ENCODE measurements around the gene USH2A. TPM values are rescaled to one million over a fixed set of nuclear protein-coding genes. Genes with fewer than 3 reads are reported as not detected.

The USH2A gene
- polyA plus RNA-seq, 3 donors, result not detected

DNA sequence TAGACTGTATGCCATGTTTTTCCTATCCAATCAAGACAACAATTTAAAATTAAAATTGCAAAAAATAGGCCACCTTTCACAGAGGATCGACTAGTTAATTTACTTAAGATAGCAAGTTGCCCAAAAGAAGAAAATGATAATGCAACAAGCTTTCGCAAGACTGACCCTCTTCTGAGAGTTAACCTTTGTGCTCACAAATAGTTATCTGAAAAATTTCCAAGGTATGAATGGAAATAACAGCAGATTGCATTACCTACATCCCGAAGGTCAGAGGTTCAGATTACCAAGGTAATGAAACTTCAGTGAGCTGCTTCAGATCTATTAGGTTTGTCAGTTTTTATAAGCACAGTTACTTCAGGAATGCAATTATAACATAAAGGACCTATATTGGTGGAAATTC, 558.2 kb downstream of the USH2A start:
- no peak overlapping the region for H3K9ac ChIP-seq (ENCODE audit: insufficient read depth, low read length, poor library complexity, severe bottlenecking)
- no CpG with 5 or more reads among the region's 3 CpGs for WGBS (ENCODE audit: insufficient coverage)
- TF ChIP-seq, protein P1, sequence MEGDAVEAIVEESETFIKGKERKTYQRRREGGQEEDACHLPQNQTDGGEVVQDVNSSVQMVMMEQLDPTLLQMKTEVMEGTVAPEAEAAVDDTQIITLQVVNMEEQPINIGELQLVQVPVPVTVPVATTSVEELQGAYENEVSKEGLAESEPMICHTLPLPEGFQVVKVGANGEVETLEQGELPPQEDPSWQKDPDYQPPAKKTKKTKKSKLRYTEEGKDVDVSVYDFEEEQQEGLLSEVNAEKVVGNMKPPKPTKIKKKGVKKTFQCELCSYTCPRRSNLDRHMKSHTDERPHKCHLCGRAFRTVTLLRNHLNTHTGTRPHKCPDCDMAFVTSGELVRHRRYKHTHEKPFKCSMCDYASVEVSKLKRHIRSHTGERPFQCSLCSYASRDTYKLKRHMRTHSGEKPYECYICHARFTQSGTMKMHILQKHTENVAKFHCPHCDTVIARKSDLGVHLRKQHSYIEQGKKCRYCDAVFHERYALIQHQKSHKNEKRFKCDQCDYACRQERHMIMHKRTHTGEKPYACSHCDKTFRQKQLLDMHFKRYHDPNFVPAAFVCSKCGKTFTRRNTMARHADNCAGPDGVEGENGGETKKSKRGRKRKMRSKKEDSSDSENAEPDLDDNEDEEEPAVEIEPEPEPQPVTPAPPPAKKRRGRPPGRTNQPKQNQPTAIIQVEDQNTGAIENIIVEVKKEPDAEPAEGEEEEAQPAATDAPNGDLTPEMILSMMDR (IDR thresholded peaks at IDR 0.05), result no peak
- no peaks in the 10 kb centered on the region for H3K36me3 Mint-ChIP-seq
- no peak overlapping the region for H3K4me3 Mint-ChIP-seq
- no peak overlapping the region for H3K4me2 ChIP-seq (replicated peaks; ENCODE audit: extremely low read depth, low read length, poor library complexity, severe bottlenecking)
- H3K27ac Mint-ChIP-seq, result no peak overlapping the region
- H3K4me3 ChIP-seq (replicated peaks in 1 of 3; ENCODE audit: low read depth in 2 of 3, low read length in 3 of 3), result no peak overlapping the region
- H3K79me2 ChIP-seq (ENCODE audit: insufficient read depth, low read length), result no peaks in the 10 kb centered on the region
- peaks cover 0 to 6% (median 0%) of the 10 kb centered on the region in 7 donors for H3K9me3 Mint-ChIP-seq
- H3K4me1 ChIP-seq (ENCODE audit: control insufficient read depth in 1 of 2, insufficient read depth in 2 of 2, low read length in 2 of 2), result no peaks in the 10 kb centered on the region
- no peaks in the 10 kb centered on the region for H3K27me3 ChIP-seq (ENCODE audit: control insufficient read depth in 2 of 2, insufficient read depth in 2 of 2, low read length in 2 of 2)
- no peak overlapping the region for H2AFZ ChIP-seq (ENCODE audit: insufficient read depth, low read depth, low read length, poor library complexity, severe bottlenecking)
- H3K9me3 ChIP-seq (replicated peaks in 1 of 2; ENCODE audit: control insufficient read depth in 1 of 2, insufficient read depth in 1 of 2, low read length in 2 of 2), result no peaks in the 10 kb centered on the region
- no peak for DNase-seq
- H4K20me1 ChIP-seq (ENCODE audit: insufficient read depth, low read length), result no peaks in the 10 kb centered on the region
- no peaks in the 10 kb centered on the region for H3K4me1 Mint-ChIP-seq
- H3K27ac ChIP-seq (ENCODE audit: low read depth in 1 of 2, low read length in 2 of 2), result no peak overlapping the region
- H3K36me3 ChIP-seq (replicated peaks in 1 of 2; ENCODE audit: control insufficient read depth in 1 of 2, insufficient read depth in 2 of 2, low read length in 2 of 2), result no peaks in the 10 kb centered on the region
- intact Hi-C loops (cut with micrococcal nuclease), result no loop called here
- H3K27me3 Mint-ChIP-seq (ENCODE audit: low read depth in 3 of 3), result no peaks in the 10 kb centered on the region

DNA sequence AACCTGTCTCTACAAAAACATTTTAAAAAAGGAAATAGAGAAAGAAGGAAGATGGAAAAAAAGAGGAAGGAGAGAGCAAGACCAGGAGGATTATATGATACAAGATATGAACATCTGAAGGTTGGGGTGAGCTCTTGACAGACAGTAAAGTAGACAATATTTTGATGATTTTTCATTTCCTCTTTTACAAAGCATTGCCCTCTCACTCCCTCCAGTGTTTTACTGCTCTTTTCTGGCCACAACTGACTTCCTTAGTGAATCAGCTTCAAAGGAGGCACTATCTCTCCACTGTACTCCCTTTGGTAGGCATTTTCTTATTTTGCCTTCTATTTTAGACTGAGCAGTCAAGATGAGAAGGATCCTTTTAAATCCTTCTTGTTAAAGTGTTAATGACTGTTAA, 559.5 kb downstream of the USH2A start:
- H3K9ac ChIP-seq (ENCODE audit: insufficient read depth, low read length, poor library complexity, severe bottlenecking), result no peak overlapping the region
- H2AFZ ChIP-seq (ENCODE audit: insufficient read depth, low read depth, low read length, poor library complexity, severe bottlenecking), result no peak overlapping the region
- H3K4me3 ChIP-seq (replicated peaks in 1 of 3; ENCODE audit: low read depth in 2 of 3, low read length in 3 of 3), result no peak overlapping the region
- no peaks in the 10 kb centered on the region for H3K79me2 ChIP-seq (ENCODE audit: insufficient read depth, low read length)
- H3K36me3 Mint-ChIP-seq, result no peaks in the 10 kb centered on the region
- no peaks in the 10 kb centered on the region for H3K4me1 Mint-ChIP-seq
- peaks cover 0 to 10% (median 2%) of the 10 kb centered on the region in 7 donors for H3K9me3 Mint-ChIP-seq
- no peak overlapping the region for H3K27ac ChIP-seq (ENCODE audit: low read depth in 1 of 2, low read length in 2 of 2)
- H3K27me3 ChIP-seq (ENCODE audit: control insufficient read depth in 2 of 2, insufficient read depth in 2 of 2, low read length in 2 of 2), result no peaks in the 10 kb centered on the region
- intact Hi-C loops (cut with micrococcal nuclease), result no loop called here
- H3K27ac Mint-ChIP-seq, result no peak overlapping the region
- no peak overlapping the region for H3K4me2 ChIP-seq (replicated peaks; ENCODE audit: extremely low read depth, low read length, poor library complexity, severe bottlenecking)
- no peaks in the 10 kb centered on the region for H3K9me3 ChIP-seq (replicated peaks in 1 of 2; ENCODE audit: control insufficient read depth in 1 of 2, insufficient read depth in 1 of 2, low read length in 2 of 2)
- DNase-seq, result no peak
- H3K4me1 ChIP-seq (ENCODE audit: control insufficient read depth in 1 of 2, insufficient read depth in 2 of 2, low read length in 2 of 2), result no peaks in the 10 kb centered on the region
- no peaks in the 10 kb centered on the region for H3K36me3 ChIP-seq (replicated peaks in 1 of 2; ENCODE audit: control insufficient read depth in 1 of 2, insufficient read depth in 2 of 2, low read length in 2 of 2)
- H4K20me1 ChIP-seq (ENCODE audit: insufficient read depth, low read length), result no peaks in the 10 kb centered on the region
- no peak overlapping the region for H3K4me3 Mint-ChIP-seq
- TF ChIP-seq, protein P1 (IDR thresholded peaks at IDR 0.05), result no peak
- H3K27me3 Mint-ChIP-seq (ENCODE audit: low read depth in 3 of 3), result no peaks in the 10 kb centered on the region
